ENCODE measurements around the gene PALM3.

GRCh38 chr19:14015524-14016035, 46.3 kb downstream of the PALM3 start:
- no peak for TF ChIP-seq CTCF (conservative IDR thresholded peaks at IDR 0.05 in 1 of 2, IDR thresholded peaks at IDR 0.05 in 1 of 2; ENCODE audit: extremely low read depth in 1 of 2, insufficient read depth in 1 of 2, low read depth in 1 of 2, low read length in 2 of 2)
- no peak for TF ChIP-seq EZH2 (IDR thresholded peaks at IDR 0.05; ENCODE audit: borderline replicate concordance, low read length)

Data from mammary epithelial cell (primary cell).